Mucosa of gallbladder (tissue), 1 donor: ENCODE data around the gene LPP. TPM values are rescaled to one million over a fixed set of nuclear protein-coding genes. Genes with fewer than 3 reads are reported as not detected.
"Not testable (repeated sequence)": the region's sequence is repeated elsewhere in the genome, so short reads cannot be mapped to it uniquely, and the experiment has no call there.

Source experiments
- DNase-seq: peaks from one replicate; pipeline ENCODE4 v3.0.0-alpha.2; 2020; ENCODE audit warnings: low spot score
- total RNA-seq: library from RNA; stranded (reverse); gene quantifications from one replicate; pipeline ENCODE4 v1.2.1, GENCODE V29; 2021
- donor health status: DM: no; HTN: no; CAD: no.

Gene LPP
- total RNA-seq, 1 donor from 2014 or later: 478 TPM

DNA sequence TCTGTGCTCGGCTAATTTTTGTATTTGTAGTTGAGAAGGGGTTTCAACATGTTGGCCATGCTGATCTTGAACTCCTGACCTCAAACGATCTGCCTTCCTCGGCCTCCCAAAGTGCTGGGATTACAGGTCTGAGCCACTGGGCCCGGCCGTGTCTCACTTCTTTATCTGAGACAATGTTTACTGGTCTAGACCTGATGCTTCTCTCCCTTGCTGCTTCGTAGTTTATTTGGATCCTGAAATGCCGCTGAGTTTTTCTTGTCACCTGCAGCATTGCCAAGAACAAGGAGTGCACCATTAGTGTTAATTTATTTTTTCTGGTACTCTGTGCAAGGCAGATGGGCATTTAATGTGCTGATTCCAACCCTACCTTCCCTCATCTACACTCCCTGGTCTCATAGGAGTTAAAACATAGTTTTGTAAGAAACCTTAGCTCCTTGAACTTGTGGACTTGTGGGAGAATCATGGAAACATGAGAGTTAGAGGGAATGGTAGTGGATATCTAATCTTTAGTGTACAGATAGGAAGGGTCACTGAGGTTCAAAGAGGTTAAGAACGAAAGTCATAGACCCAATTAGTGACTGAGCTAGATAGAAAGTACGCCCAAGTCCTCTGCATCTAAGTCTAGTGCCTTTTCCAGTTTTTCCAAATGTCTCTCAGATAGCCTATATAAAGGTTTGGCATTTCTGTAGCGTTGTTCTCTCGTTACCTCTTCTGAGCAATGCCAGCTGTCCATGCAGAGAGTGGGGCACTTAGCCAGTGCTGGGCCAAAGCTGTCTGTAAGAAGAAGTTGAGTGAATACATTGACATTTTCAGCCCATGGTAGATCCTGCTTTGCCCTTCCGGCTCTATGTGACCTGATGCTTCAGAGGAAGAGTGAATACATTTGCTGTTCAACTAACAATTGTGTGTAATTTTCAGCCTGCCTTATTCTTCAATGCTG, 244.1 kb downstream of the LPP start:
- DNase-seq: no peak

DNA sequence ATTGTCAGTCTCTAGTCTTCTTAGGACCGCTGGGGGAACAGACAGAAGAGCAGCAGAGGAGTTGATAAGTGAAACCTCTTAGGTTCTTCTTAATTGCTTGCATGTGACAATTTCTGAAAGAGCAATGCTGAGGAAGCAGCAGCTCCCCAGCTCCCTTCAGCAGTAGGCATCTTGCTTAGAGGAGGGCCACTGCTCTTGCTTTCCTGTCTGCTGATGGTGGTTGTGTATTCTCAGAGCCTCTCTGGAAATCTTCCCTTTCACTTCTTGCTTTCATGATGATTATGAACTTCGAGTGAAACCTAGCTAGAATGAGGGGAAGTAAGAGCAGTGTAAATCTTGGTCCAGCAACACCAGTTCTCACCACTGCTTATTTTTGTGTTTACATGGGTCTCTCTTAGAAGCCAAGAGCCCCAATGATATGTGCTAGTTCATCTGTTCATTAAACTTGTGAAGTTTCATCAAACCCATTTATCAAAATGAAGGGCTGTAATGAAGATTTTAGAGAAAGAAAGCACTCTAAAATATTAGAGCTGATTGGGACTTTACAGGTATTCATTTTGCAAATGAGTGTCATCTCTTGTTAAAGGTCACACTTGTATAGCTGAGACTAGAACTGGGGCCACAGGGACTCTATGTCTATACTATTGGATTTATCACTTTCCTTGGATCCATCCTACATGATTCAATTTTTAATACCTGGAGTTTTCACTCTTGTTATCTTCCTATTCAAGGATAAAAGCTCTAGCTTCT, 246.7 kb downstream of the LPP start:
- DNase-seq: no peak

DNA sequence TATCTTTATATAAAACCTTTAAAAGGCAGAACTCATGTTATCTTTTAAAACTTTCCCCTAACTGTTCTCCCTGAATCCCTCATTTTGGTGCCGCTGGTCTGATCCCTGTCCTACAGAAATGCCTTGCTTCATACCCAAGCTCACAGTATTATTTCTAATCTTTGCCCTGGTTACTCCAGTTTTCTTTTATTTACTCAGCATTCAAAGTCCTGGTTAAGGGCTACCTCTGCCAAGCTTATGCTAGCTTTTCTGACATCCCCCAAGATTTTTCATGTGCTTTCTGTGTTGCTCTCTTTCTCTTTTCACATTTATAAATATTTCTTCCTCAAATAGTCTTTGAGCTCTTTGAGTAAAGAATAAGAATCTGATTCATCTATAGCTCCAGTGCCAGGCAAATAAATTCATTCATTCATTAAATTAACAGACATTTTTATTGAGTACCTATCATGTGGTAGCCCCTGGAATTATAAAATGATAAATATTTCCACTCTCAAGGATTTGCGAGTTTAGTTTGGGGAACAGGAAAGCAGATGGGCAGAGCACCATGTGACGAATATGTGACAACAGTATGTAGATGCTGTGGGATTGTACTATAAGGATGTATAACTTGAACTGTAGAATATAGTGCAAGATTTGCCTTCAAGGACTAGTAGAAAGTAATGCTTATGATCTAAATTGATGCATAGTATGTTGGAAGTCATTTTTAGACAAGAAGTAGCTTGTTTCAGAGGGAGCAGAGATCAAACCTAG, 247.5 kb downstream of the LPP start:
- DNase-seq: no peak

DNA sequence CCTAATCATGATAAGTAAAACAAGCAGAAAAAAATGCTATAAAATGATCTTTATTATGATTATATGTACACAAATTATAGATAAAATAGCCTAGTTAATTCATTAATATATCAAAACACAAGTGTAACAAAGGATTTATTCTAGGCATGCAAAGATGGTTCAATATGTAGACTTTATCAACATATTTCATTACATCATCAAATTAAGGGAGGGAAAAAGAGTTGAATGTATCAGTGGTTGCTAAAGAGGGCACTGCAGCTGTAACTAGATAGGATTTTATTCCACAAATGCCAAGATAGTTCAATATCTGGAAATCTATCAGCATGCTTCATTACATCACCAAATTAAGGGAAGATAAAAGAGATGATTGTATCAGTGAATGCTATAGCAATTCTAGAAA, 248.3 kb downstream of the LPP start:
- DNase-seq: no peak

DNA sequence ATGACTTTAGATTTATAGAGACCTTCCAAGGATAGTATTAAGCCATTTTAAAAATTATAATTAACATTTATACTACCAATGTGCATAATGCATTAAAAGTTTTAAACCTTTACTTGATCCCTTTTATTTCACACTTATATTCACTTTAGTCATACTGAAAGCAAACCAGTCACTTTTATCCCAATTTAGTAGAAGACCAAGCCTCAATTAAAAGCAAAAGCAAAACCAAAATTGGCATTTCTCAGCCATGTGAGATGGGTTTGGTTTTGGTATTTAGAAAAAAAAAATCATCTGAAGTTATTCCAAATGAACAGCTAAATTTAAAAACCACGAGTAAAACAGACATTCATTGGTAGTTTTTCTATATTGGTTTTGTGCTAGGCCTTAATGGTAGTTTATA, 249.4 kb downstream of the LPP start:
- DNase-seq: no peak

DNA sequence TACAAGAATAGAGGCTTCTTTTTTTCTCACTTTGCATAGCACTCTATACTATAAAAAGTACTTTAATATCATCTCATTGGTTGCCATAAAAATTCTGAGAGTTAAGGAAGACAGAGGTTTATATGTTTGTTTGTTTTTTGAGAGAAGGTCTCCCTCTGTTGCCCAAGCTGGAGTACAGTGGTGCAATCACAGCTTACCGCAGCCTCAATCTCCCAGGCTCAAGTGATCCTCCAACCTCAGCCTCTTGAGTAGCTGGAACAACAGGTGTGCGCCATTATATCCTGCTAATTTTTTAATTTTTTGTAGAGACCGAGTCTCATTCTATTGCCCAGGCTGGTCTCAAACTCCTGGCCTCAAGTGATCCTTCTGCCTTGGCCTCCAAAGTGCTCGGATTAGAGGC, 250.2 kb downstream of the LPP start:
- no peak for DNase-seq

DNA sequence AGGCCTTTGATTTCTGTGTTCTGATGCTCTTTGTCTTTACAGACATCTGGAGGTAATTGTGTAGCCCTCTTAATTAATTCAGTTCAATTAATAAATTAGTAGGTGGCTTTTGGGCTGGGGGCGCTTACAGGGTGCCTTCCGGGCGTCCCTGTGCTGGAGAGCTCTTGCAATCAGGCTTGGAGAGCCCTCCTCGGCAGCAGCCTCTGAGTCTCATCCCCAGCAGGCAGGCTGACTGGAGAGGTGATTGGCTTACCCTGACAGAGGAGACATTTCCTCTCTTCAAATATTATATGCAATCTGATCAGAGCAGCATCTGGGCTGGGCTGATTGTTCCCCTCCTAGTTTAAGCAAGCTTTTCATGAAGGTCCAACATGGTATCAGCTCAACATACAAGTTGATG, 250.7 kb downstream of the LPP start:
- DNase-seq: no peak

DNA sequence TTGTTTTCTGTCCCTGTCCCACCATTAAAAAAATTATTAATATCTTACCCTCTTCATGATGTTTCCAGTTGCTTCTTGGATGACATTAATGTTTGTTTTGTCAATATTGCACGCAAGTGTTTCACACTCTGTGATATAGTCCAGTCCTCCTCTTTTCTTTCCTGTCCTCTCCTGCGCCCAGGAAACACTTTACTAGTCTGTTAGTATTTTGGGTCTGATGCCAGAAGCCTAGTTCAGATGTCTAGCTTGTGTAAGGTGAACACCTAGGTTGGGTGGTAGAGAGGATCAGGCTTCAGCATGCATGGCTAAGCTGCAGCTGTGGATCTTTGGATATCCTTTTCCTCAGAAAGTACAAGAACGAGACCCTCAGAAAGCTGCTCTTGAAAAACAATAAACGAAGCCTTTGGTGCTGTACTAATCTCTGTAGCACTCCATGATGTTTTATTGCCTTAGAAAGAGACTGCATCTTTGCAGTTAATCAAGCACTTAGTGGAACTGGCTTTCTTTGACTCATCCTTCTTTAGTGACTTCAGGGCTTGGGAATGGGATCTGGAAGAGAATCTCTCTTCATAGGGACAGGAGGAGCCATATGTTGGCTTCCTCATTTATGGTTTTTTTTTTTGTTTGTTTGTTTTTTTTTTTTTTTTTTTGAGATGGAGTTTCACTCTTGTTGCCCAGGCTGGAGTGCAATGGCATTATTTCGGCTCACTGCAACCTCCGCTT, 253.4 kb downstream of the LPP start:
- no peak for DNase-seq

DNA sequence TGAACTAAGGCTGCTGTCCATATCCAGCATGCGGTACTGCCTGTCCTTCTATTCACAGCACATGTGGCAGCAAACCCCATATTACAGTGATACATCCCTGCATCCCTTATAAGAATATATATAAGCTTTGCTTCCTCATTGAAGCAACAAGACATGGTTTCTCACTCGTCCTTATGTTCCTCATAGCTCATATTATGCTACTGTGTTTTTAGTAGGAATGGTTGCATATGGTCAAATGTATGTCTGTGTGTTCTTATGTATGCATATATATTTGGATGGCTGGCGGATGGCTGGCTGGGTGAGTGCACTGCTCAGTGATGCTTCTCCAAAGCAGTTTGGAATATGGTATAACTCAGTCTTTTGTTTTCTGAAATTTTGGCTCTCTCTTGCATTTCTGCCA, 254.9 kb downstream of the LPP start:
- no peak for DNase-seq

DNA sequence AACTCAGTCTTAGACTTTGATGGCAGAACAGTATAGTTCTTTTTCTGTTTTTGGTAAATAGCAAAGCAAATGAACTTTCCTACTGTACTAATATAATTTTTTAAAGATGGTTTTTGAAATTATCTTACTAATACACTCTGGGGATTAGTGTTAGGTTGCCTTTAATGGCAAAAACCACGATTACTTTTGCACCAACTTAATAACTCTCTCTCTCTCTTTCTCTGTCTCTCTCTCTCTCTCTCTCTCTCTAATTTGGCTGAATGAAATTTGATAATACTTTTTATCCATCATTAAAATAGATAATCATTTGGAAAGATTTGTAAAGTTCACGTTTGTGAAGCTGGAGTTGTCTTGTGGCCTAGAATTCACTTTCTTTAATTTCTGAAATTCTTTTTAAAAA, 257.8 kb downstream of the LPP start:
- no peak for DNase-seq

DNA sequence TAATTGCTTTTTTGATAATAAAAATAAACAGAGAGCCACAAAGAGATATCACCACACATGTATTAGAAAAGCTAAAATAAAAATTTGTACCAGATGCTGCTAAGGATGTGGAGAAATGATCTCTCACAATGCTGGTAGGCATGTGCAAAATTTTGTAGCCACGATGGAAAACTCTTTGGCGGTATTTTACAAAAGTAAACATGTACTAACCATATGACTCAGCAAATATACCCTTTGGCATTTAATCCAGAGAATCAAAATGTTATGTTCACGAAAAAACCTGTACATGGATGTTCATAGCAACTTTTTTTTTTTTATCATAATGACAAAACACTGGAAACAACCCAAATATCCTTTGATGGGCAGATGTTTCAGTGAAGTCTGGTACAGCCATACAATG, 261.2 kb downstream of the LPP start:
- DNase-seq: no peak

DNA sequence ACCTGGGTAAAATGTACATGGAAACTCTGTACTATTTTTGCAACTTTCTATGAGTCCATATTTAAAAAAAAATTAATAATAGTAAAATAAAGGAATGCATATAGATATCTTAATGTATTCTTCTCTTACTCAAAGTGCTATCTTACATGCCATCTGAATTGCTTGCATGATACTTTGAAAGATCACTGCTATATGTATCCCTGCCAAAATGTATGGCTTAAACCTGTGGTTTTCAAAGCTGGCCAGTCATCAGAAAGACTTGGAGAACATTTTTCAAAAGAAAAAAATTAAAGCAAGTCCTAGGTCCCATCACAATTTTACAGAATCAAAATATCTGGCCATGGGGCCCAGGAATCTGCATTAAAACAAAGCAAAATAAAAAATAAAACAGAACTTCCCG, 262.1 kb downstream of the LPP start:
- no peak for DNase-seq

DNA sequence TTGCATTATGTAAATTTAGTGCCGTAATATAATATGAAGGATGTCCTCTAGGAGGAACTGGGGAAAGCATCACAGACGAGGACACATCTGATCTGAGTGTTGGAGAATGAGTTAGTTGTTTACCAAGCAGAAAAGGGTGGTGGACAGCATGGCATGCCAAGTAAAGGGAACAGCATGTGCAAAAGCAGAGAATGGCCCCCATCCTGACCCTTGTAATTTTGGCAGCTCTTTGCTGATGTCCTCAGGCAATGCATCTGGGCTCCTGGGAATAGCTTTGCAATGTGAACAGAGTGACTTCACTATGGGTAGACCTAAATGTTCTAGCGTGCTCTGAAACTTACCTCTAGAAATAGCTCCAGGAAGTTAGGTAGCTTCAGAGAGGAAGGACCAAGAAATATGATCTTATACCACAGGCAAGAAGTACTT, 263.3 kb downstream of the LPP start:
- DNase-seq: no peak

DNA sequence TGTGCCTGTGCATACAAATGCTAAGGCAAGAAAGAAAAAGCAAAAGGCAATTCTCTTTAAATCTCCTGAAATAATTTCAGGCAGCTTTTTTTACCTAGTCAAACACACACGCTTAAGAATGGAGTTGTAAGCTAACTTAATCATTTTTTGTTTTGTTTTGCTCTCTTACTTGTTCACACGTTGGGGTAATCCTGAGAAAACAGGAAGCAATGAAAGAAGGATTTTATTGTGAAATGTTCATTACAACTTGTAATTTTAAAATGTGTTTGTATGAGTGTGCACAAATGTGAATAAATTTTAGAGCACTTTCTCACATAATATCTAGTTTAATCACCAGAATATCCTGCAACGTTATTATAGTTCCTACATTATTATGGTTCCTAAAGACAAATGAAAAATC, 263.8 kb downstream of the LPP start:
- DNase-seq: no peak

DNA sequence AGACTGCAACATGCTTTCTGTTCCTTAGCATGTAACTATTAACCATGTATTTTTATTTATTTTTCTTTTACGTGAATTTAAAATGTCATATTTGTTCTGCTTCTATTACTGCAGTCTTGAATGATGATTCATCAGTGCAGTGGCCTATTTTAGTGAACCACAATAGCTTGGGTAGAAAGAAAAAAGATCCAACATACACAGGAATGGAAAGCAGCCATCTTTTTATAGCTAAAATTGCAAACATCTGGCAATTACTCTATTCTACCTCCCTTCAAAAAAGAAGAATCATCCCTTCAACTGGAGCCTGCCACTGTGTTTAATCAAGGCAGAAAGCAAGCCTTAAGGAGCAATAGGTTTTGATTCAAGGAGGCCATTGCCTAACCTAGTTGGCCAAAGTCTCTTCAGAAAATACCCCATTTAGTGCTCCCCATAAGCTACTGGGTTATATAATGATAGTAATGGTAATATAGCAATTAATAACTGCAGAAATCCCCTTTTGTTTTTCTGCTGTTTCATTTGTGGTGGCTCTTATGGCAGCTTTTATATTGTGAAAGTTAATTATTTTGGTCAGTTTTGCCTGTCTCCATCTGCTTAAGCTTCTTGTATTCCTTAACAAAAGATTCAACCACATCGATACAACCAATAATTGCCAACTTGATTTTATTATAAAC, 267.3 kb downstream of the LPP start:
- no peak for DNase-seq

DNA sequence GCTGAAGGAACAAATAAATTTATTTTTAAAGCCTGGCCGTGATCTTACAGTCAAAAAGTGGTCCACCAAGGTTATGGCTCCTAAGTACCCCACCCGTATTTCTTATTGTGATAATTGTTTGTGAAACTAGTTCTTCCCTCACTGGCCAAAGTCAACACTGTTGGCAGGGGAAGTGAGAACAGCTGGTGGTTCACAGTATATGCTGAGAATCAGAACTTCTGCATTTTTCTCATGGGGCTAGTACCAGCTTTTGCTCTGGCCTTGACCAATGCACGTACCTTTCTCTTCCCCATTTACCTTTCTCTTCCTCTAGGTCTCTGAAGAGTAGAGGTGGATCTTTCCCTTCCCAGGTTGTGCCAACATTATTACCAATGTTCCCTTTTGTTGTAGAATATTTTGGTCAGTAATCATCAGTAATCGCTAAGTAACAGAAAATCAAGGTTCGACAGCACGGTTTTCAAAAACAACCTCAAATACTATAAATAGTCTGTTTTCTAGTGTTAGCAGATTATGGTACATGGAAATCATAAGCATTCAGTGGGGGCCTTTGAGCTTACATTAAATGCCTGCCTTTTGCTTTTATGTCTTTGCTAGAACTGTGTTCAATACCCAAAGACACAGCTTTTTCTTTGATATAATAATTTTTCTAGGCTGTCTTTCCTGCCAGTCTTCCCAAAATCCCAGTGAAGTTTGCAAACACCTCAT, 268.0 kb downstream of the LPP start:
- no peak for DNase-seq

DNA sequence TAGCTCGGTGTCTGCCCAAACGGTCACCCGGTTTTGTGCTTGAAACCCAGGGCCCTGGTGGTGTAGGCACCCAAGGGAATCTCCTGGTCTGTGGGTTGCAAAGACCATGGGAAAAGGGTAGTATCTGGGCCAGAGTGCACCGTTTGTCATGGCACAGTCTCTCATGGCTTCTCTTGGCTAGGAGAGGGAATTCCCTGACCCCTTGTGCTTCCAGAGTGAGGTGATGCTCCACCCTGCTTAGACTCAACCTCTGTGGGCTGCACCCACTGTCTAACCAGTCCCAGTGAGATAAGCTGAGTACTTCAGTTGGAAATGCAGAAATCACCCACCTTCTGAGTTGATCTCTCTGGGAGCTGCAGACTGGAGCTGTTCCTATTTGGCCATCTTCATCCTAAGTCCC, 274.0 kb downstream of the LPP start:
- DNase-seq: not testable (repeated sequence)

DNA sequence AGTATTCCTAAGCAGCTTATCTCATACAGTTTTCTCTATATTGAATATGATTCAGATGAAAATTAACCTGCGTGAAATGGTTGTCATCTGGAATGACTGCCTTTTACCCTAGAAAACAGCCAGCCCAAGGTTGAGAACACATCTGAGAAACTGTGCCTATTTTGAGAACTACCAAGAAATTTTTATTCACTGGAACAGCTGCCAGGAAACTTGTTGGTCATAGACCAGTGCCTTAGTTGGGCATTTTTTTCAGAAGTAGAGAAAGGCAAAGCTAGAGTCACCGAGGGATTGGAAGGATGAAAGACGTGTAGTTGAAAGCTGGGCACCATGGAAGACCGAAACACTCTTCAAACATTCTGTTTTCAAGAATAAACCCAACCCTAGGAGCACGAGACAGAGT, 277.1 kb downstream of the LPP start:
- no peak for DNase-seq

DNA sequence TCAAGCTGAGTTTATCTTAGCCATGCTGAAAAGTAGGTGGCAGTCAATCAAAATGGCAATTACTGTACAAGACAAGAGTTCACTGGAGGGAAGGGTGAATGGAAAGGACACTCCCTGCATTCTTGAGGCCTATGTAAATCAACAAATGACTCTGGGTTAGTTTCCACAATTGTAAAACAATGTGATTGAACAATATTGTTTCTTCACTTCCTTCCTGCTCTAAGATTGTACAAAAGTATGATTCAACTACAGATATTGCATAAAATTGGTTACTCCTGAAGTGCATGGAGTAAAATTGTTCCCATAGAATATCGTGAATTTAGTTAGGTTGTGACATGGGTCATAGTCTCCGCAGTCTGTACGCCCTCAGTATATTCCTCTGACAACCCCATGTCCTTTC, 277.6 kb downstream of the LPP start:
- DNase-seq: no peak

DNA sequence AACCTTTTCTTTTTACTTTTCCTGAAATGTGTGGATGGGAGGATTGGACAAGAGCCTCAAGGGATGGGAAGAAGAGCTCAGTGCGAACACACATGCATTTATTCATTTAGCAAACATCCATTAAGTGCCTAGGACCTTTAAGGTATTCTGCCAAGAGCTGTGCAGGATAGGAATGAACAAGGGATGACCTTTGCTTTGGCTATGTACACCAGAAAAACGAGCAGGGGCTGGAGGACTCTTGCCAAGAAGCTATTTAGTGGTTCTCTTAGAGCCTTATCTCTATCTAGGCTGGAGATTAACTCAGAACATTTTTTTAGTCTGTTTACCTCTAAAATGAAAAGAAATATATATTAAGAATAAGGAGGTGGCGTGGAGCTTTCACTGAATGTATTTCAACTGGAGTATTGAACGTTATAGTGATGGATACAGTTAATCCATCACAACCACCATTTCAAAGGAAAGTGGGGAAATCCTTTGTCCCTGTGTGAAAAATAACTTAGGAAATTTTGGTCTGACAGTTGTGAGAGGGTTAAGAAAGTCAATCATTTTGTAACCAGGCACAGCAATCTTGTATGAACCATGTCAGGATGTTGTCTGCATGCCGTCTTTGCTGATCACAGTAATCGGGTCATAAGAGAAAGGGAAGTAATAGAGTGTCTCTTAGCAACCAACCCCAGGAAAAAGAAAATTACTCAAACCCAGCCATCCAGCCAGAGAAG, 279.0 kb downstream of the LPP start:
- no peak for DNase-seq
